Measurements from ENCODE around the gene G6PD. TPM values are rescaled to one million over a fixed set of nuclear protein-coding genes. Genes with fewer than 3 reads are reported as not detected.
"Not testable (repeated sequence)": the region's sequence is repeated elsewhere in the genome, so short reads cannot be mapped to it uniquely, and the experiment has no call there.

The G6PD gene
- total RNA-seq, 1 experiment from 2014 or later: 180 TPM

GRCh38 chrX:154592505-154592904, 45.9 kb upstream of the G6PD start:
- no peak for DNase-seq
- Mint-ChIP-seq H3K4me1 (ENCODE audit: low read depth, unreplicated experiment) (peaks cover 9% of the 10 kb centered on the region), H3K9me3 (ENCODE audit: low read depth, unreplicated experiment) (peaks cover 2% of the 10 kb centered on the region), H3K4me3 (ENCODE audit: low read depth, unreplicated experiment) (no peak overlapping the region), H3K27ac (ENCODE audit: unreplicated experiment) (no peak overlapping the region), H3K27me3 (ENCODE audit: unreplicated experiment) (peaks cover 49% of the 10 kb centered on the region), H3K36me3 (ENCODE audit: insufficient read depth, unreplicated experiment) (peaks cover under 1% of the 10 kb centered on the region)
- intact Hi-C loops (cut with micrococcal nuclease; ENCODE audit: unreplicated experiment): no loop called here
- no peak for TF ChIP-seq CTCF (IDR thresholded peaks at IDR 0.05; ENCODE audit: unreplicated experiment)
- CTCF ChIA-PET: no interaction called here
- BruUV-seq (replicated peaks): no TSS peak

GRCh38 chrX:154590415-154590814, 43.8 kb upstream of the G6PD start:
- CTCF ChIA-PET; H3K9me3 Mint-ChIP-seq (ENCODE audit: low read depth, unreplicated experiment); DNase-seq; BruUV-seq (replicated peaks); H3K4me1 Mint-ChIP-seq (ENCODE audit: low read depth, unreplicated experiment); intact Hi-C loops (cut with micrococcal nuclease; ENCODE audit: unreplicated experiment); H3K4me3 Mint-ChIP-seq (ENCODE audit: low read depth, unreplicated experiment); H3K36me3 Mint-ChIP-seq (ENCODE audit: insufficient read depth, unreplicated experiment); H3K27ac Mint-ChIP-seq (ENCODE audit: unreplicated experiment): not testable (repeated sequence)
- peaks cover 42% of the 10 kb centered on the region for H3K27me3 Mint-ChIP-seq (ENCODE audit: unreplicated experiment)

- CTCF ChIA-PET; intact Hi-C loops (cut with micrococcal nuclease; ENCODE audit: unreplicated experiment); H3K27me3 Mint-ChIP-seq (ENCODE audit: unreplicated experiment): not testable (repeated sequence)
These were observed 38.0 kb upstream of the G6PD start, which contains the start of gene CTAG1A for GRCh38 chrX:154584585-154585183. Gene CTAG1A (plus strand): TSS chrX:154585133. CDS start chrX:154585207, 74 bp downstream.

GRCh38 chrX:154582994-154583393, 36.3 kb upstream of the G6PD start:
- H3K27me3 Mint-ChIP-seq (ENCODE audit: unreplicated experiment); intact Hi-C loops (cut with micrococcal nuclease; ENCODE audit: unreplicated experiment); BruUV-seq (replicated peaks); DNase-seq; H3K9me3 Mint-ChIP-seq (ENCODE audit: low read depth, unreplicated experiment); H3K4me3 Mint-ChIP-seq (ENCODE audit: low read depth, unreplicated experiment); CTCF ChIA-PET; H3K36me3 Mint-ChIP-seq (ENCODE audit: insufficient read depth, unreplicated experiment); H3K27ac Mint-ChIP-seq (ENCODE audit: unreplicated experiment); H3K4me1 Mint-ChIP-seq (ENCODE audit: low read depth, unreplicated experiment): not testable (repeated sequence)

More at GRCh38 chrX:154584585-154585183, 38.0 kb upstream of the G6PD start, which contains the start of gene CTAG1A:
- not testable (repeated sequence) for DNase-seq; H3K4me1 Mint-ChIP-seq (ENCODE audit: low read depth, unreplicated experiment); H3K27ac Mint-ChIP-seq (ENCODE audit: unreplicated experiment); H3K4me3 Mint-ChIP-seq (ENCODE audit: low read depth, unreplicated experiment); H3K9me3 Mint-ChIP-seq (ENCODE audit: low read depth, unreplicated experiment); BruUV-seq (replicated peaks); H3K36me3 Mint-ChIP-seq (ENCODE audit: insufficient read depth, unreplicated experiment)

GRCh38 chrX:154575076-154575475, 28.4 kb upstream of the G6PD start:
- H3K36me3 Mint-ChIP-seq (ENCODE audit: insufficient read depth, unreplicated experiment); intact Hi-C loops (cut with micrococcal nuclease; ENCODE audit: unreplicated experiment); CTCF ChIA-PET; H3K27me3 Mint-ChIP-seq (ENCODE audit: unreplicated experiment); H3K4me3 Mint-ChIP-seq (ENCODE audit: low read depth, unreplicated experiment); DNase-seq; BruUV-seq (replicated peaks); H3K27ac Mint-ChIP-seq (ENCODE audit: unreplicated experiment); H3K9me3 Mint-ChIP-seq (ENCODE audit: low read depth, unreplicated experiment); H3K4me1 Mint-ChIP-seq (ENCODE audit: low read depth, unreplicated experiment): not testable (repeated sequence)

- H3K27ac Mint-ChIP-seq (ENCODE audit: unreplicated experiment); H3K4me3 Mint-ChIP-seq (ENCODE audit: low read depth, unreplicated experiment); CTCF ChIA-PET; H3K9me3 Mint-ChIP-seq (ENCODE audit: low read depth, unreplicated experiment); H3K4me1 Mint-ChIP-seq (ENCODE audit: low read depth, unreplicated experiment); H3K36me3 Mint-ChIP-seq (ENCODE audit: insufficient read depth, unreplicated experiment); BruUV-seq (replicated peaks); DNase-seq; intact Hi-C loops (cut with micrococcal nuclease; ENCODE audit: unreplicated experiment); H3K27me3 Mint-ChIP-seq (ENCODE audit: unreplicated experiment): not testable (repeated sequence)
These were observed 26.4 kb upstream of the G6PD start for GRCh38 chrX:154573061-154573460.

GRCh38 chrX:154570361-154570760, 23.7 kb upstream of the G6PD start:
- BruUV-seq (replicated peaks); H3K27ac Mint-ChIP-seq (ENCODE audit: unreplicated experiment); H3K27me3 Mint-ChIP-seq (ENCODE audit: unreplicated experiment); H3K4me3 Mint-ChIP-seq (ENCODE audit: low read depth, unreplicated experiment); H3K4me1 Mint-ChIP-seq (ENCODE audit: low read depth, unreplicated experiment); DNase-seq; CTCF ChIA-PET; H3K9me3 Mint-ChIP-seq (ENCODE audit: low read depth, unreplicated experiment); intact Hi-C loops (cut with micrococcal nuclease; ENCODE audit: unreplicated experiment); H3K36me3 Mint-ChIP-seq (ENCODE audit: insufficient read depth, unreplicated experiment): not testable (repeated sequence)

GRCh38 chrX:154562295-154562694, 15.6 kb upstream of the G6PD start:
- intact Hi-C loops (cut with micrococcal nuclease; ENCODE audit: unreplicated experiment); H3K27me3 Mint-ChIP-seq (ENCODE audit: unreplicated experiment); H3K4me1 Mint-ChIP-seq (ENCODE audit: low read depth, unreplicated experiment); DNase-seq; CTCF ChIA-PET; H3K36me3 Mint-ChIP-seq (ENCODE audit: insufficient read depth, unreplicated experiment); H3K9me3 Mint-ChIP-seq (ENCODE audit: low read depth, unreplicated experiment); H3K27ac Mint-ChIP-seq (ENCODE audit: unreplicated experiment); BruUV-seq (replicated peaks); H3K4me3 Mint-ChIP-seq (ENCODE audit: low read depth, unreplicated experiment): not testable (repeated sequence)

- H3K36me3 Mint-ChIP-seq (ENCODE audit: insufficient read depth, unreplicated experiment); H3K9me3 Mint-ChIP-seq (ENCODE audit: low read depth, unreplicated experiment); CTCF ChIA-PET; H3K27me3 Mint-ChIP-seq (ENCODE audit: unreplicated experiment); H3K4me3 Mint-ChIP-seq (ENCODE audit: low read depth, unreplicated experiment); DNase-seq; intact Hi-C loops (cut with micrococcal nuclease; ENCODE audit: unreplicated experiment); BruUV-seq (replicated peaks); H3K27ac Mint-ChIP-seq (ENCODE audit: unreplicated experiment); H3K4me1 Mint-ChIP-seq (ENCODE audit: low read depth, unreplicated experiment): not testable (repeated sequence)
These were observed 13.7 kb upstream of the G6PD start for GRCh38 chrX:154560326-154560725.

All from Calu3 (cell line).